ENCODE data around the gene CTAG1B.
"Not testable (repeated sequence)": the region's sequence is repeated elsewhere in the genome, so short reads cannot be mapped to it uniquely, and the experiment has no call there.

CTAG1B gene

GRCh38 chrX:154619182-154619581 lies at the start of gene CTAG1B:
TSS of gene CTAG1B (minus strand) at chrX:154619282. CDS start at chrX:154619218, 64 bp downstream.
- not testable (repeated sequence) for DNase-seq

GRCh38 chrX:154661899-154662298 lies 42.8 kb upstream of the CTAG1B start:
- no peak for DNase-seq

GRCh38 chrX:154661170-154661569 lies 42.1 kb upstream of the CTAG1B start:
- DNase-seq, result no peak

GRCh38 chrX:154660541-154660940 lies 41.5 kb upstream of the CTAG1B start:
- DNase-seq, result no peak

GRCh38 chrX:154658957-154659356 lies 39.9 kb upstream of the CTAG1B start:
- DNase-seq, result no peak

GRCh38 chrX:154658187-154658586 lies 39.1 kb upstream of the CTAG1B start:
- no peak for DNase-seq

GRCh38 chrX:154657226-154657805 lies 38.2 kb upstream of the CTAG1B start:
- no peak for DNase-seq

- DNase-seq, result no peak
Measured at GRCh38 chrX:154655786-154656185, 36.7 kb upstream of the CTAG1B start.

GRCh38 chrX:154655346-154655745 lies 36.3 kb upstream of the CTAG1B start:
- no peak for DNase-seq

- no peak for DNase-seq
Measured at GRCh38 chrX:154654925-154655324, 35.8 kb upstream of the CTAG1B start.

- DNase-seq, result no peak
Measured at GRCh38 chrX:154654372-154654771, 35.3 kb upstream of the CTAG1B start.

- not testable (repeated sequence) for DNase-seq
Measured at GRCh38 chrX:154653413-154653812, 34.3 kb upstream of the CTAG1B start, which contains the start of gene CTAG2. TSS of gene CTAG2 (minus strand) at chrX:154653579. CDS start at chrX:154653515, 64 bp downstream.

GRCh38 chrX:154653048-154653401 lies 33.9 kb upstream of the CTAG1B start:
- no peak for DNase-seq

GRCh38 chrX:154652311-154653047 lies 33.4 kb upstream of the CTAG1B start:
- DNase-seq, result no peak

- no peak for DNase-seq
Measured at GRCh38 chrX:154650221-154650510, 31.1 kb upstream of the CTAG1B start.

GRCh38 chrX:154649503-154650220 lies 30.6 kb upstream of the CTAG1B start:
- no peak for DNase-seq

GRCh38 chrX:154648931-154649330 lies 29.8 kb upstream of the CTAG1B start:
- DNase-seq, result no peak

GRCh38 chrX:154645745-154646378 lies 26.8 kb upstream of the CTAG1B start:
- DNase-seq, result not testable (repeated sequence)

- DNase-seq, result not testable (repeated sequence)
Measured at GRCh38 chrX:154643708-154644107, 24.6 kb upstream of the CTAG1B start.

GRCh38 chrX:154641740-154642139 lies 22.7 kb upstream of the CTAG1B start:
- not testable (repeated sequence) for DNase-seq

GRCh38 chrX:154633661-154634060 lies 14.6 kb upstream of the CTAG1B start:
- not testable (repeated sequence) for DNase-seq

GRCh38 chrX:154630949-154631348 lies 11.9 kb upstream of the CTAG1B start:
- DNase-seq, result not testable (repeated sequence)

- DNase-seq, result not testable (repeated sequence)
Measured at GRCh38 chrX:154628960-154629359, 9.9 kb upstream of the CTAG1B start.
